Keratinocyte (primary cell): ENCODE data around the gene NLRX1.

Source experiments
- CTCF ChIP-seq, 3 experiments: IDR thresholded peaks in 1 of 3; conservative IDR thresholded peaks in 1 of 3; optimal IDR thresholded peaks in 1 of 3; 2 replicates in 2 of 3; 3 replicates in 1 of 3; pipeline versions ENCODE3 to v1.5.1; 2011; ENCODE audit warnings: low read length in 3 of 3, mild to moderate bottlenecking in 3 of 3, moderate library complexity in 2 of 3, control low read depth in 1 of 3, inconsistent platforms in 1 of 3; ENCODE audit not compliant: insufficient read depth in 2 of 3; ENCODE audit errors: extremely low read depth in 1 of 3
- EZH2 ChIP-seq: IDR thresholded peaks from one replicate; pipeline ENCODE4 v1.6.1; 2012; ENCODE audit warnings: inconsistent platforms, mild to moderate bottlenecking, low read length, moderate library complexity

- no peak for TF ChIP-seq CTCF (optimal IDR thresholded peaks at IDR 0.05 in 1 of 3, IDR thresholded peaks at IDR 0.05 in 1 of 3, conservative IDR thresholded peaks at IDR 0.05 in 1 of 3; ENCODE audit: extremely low read depth in 1 of 3, insufficient read depth in 2 of 3, low read length in 3 of 3)
- no peak for TF ChIP-seq EZH2
These were observed 18.8 kb downstream of the NLRX1 start for GRCh38 chr11:119187123-119187892.
